ACHN (cell line): ENCODE measurements around the gene LPIN2.

ENCODE experiments used
- DNase-seq: peaks from one replicate; pipeline ENCODE4 v3.0.0-alpha.2; 2015
- in situ Hi-C: cut with HindIII; loops from 2 replicates; pipeline ENCODE4 v1.10.0; 2017; ENCODE audit warnings: low sequenced_read_pairs, low pct_ligation_motif_present, low pct_unique_long_range_greater_than_20kb

The LPIN2 gene

GRCh38 chr18:2970772-2971659, 41.9 kb downstream of the LPIN2 start:
- DNase-seq: no peak
- in situ Hi-C loops: no loop called here

GRCh38 chr18:2970344-2970743, 42.6 kb downstream of the LPIN2 start:
- in situ Hi-C loops: no loop called here
- DNase-seq: no peak

GRCh38 chr18:2969695-2970094, 43.2 kb downstream of the LPIN2 start:
- in situ Hi-C loops: no loop called here

GRCh38 chr18:2968606-2969005, 44.3 kb downstream of the LPIN2 start:
- DNase-seq: no peak
- in situ Hi-C loops: no loop called here

More at GRCh38 chr18:2969695-2970094, 43.2 kb downstream of the LPIN2 start:
- no peak for DNase-seq

- DNase-seq: no peak
- in situ Hi-C loops: no loop called here
Measured at GRCh38 chr18:2967820-2968219, 45.1 kb downstream of the LPIN2 start.

GRCh38 chr18:2967357-2967756, 45.6 kb downstream of the LPIN2 start:
- no peak for DNase-seq
- in situ Hi-C loops: no loop called here

GRCh38 chr18:2966560-2966959, 46.4 kb downstream of the LPIN2 start:
- in situ Hi-C loops: no loop called here
- no peak for DNase-seq

GRCh38 chr18:2965797-2966196, 47.1 kb downstream of the LPIN2 start:
- DNase-seq: no peak
- in situ Hi-C loops: no loop called here

- DNase-seq: no peak
Measured at GRCh38 chr18:2964361-2965010, 48.5 kb downstream of the LPIN2 start.

More at GRCh38 chr18:2964361-2965010, 48.5 kb downstream of the LPIN2 start:
- in situ Hi-C loops: no loop called here
